K562 (cell line): Measurements from ENCODE around the gene HTRA3. TPM values are rescaled to one million over a fixed set of nuclear protein-coding genes. Genes with fewer than 3 reads are reported as not detected.

Experiments
- ATAC-seq: fragments of 200-7000 bp; cut with Tn5 transposase; 3 replicates; pipeline ENCODE4 v1.9.1; 2020; ENCODE audit warnings: moderate library complexity
- BruUV-seq: library from RNA; stranded (reverse); fragments of 400-500 nt; replicated peaks from 2 replicates; lab custom pipeline; 2021; lab: Mats Ljungman, UMichigan
- CTCF ChIA-PET: fragments of 300-600 bp; formaldehyde crosslinking; extraction: SDS; loops from one replicate; lab custom pipeline; 2021; ENCODE audit warnings: low intra/inter-chr PET ratio; lab: Yijun Ruan, JAX
- POLR2A ChIA-PET: fragments of 300-600, 350-650 bp; sonication (Branson Sonifier 250); formaldehyde crosslinking; extraction: SDS; loops from one replicate; lab custom pipeline; 2021; ENCODE audit warnings: antibody characterized with exemption, inconsistent platforms; lab: Yijun Ruan, JAX
- DNase-seq, 4 experiments: peaks; one replicate each; pipeline versions ENCODE4 v3.0.0 to v3.0.0-alpha.2; 2011 to 2018; ENCODE audit warnings: low spot score in 3 of 4, mixed read lengths in 3 of 4; ENCODE audit errors: extremely low read depth in 1 of 4
- FAIRE-seq: peaks from 2 replicates; lab custom pipeline; 2011; peaks lifted over from hg19 to GRCh38; lab: Jason Lieb, UNC
- H2AFZ ChIP-seq: 2 replicates; pipeline ENCODE4 v1.6.0; 2011; ENCODE audit warnings: low read depth, low read length, control low read depth, inconsistent platforms
- H3K27ac ChIP-seq: fragments of 200-600 bp; 3 replicates; pipeline ENCODE4 v1.8.0; 2011; ENCODE audit warnings: low read depth, mild to moderate bottlenecking, control low read depth, inconsistent platforms, low read length, moderate library complexity, mixed read lengths; ENCODE audit errors: extremely low read depth
- H3K27me3 ChIP-seq, 2 experiments: fragments of 300-600 bp in 1 of 2; 2 replicates in 1 of 2; 3 replicates in 1 of 2; pipeline versions ENCODE4 v1.6.0 to v1.8.0; 2011; ENCODE audit warnings: inconsistent platforms in 2 of 2, low read length in 2 of 2, mild to moderate bottlenecking in 1 of 2, mixed read lengths in 1 of 2, moderate library complexity in 1 of 2; ENCODE audit not compliant: control insufficient read depth in 2 of 2, insufficient read depth in 2 of 2
- H3K36me3 ChIP-seq: fragments of 300-600 bp; 3 replicates; pipeline ENCODE4 v1.8.0; 2011; ENCODE audit warnings: mild to moderate bottlenecking, low read length, inconsistent platforms; ENCODE audit not compliant: control insufficient read depth, insufficient read depth
- H3K4me1 ChIP-seq, 2 experiments: fragments of 200-600 bp in 1 of 2; replicated peaks in 1 of 2; 2 replicates in 1 of 2; 3 replicates in 1 of 2; pipeline versions ENCODE4 v1.5.1 to v1.8.0; 2011; ENCODE audit warnings: inconsistent platforms in 2 of 2, low read length in 2 of 2, mild to moderate bottlenecking in 1 of 2, mixed read lengths in 1 of 2, moderate library complexity in 1 of 2; ENCODE audit not compliant: control insufficient read depth in 2 of 2, insufficient read depth in 2 of 2
- H3K4me2 ChIP-seq: 2 replicates; pipeline ENCODE4 v1.6.1; 2011; ENCODE audit warnings: low read length, control low read depth, inconsistent platforms, mixed read lengths; ENCODE audit not compliant: insufficient read depth
- H3K4me3 ChIP-seq: fragments of 200-600 bp; sonication (generic), shearing (Covaris generic); 2 replicates; pipeline ENCODE4 v1.5.1; 2016; ENCODE audit warnings: control low read depth, inconsistent platforms
- H3K79me2 ChIP-seq: fragments of 200-600 bp; 3 replicates; pipeline ENCODE4 v1.8.0; 2011; ENCODE audit warnings: low read length, inconsistent platforms; ENCODE audit not compliant: control insufficient read depth, insufficient read depth
- H3K9ac ChIP-seq, 2 experiments: 2 replicates each; pipeline versions ENCODE4 v1.6.0 to v1.6.1; 2011; ENCODE audit warnings: low read depth in 2 of 2, low read length in 2 of 2, control low read depth in 1 of 2, inconsistent platforms in 1 of 2, mild to moderate bottlenecking in 1 of 2, mixed read lengths in 1 of 2; ENCODE audit not compliant: insufficient read depth in 1 of 2
- H3K9me1 ChIP-seq: one replicate; pipeline ENCODE4 v1.6.0; 2011; ENCODE audit warnings: inconsistent platforms, mild to moderate bottlenecking, low read length, moderate library complexity; ENCODE audit not compliant: control insufficient read depth, insufficient read depth
- H3K9me3 ChIP-seq: replicated peaks from 2 replicates; pipeline ENCODE4 v1.5.1; 2011; ENCODE audit warnings: low read depth, low read length, inconsistent platforms; ENCODE audit not compliant: control insufficient read depth, insufficient read depth
- H4K20me1 ChIP-seq: replicated peaks from 2 replicates; pipeline ENCODE4 v1.6.1; 2011; ENCODE audit warnings: low read length, inconsistent platforms, mixed read lengths; ENCODE audit not compliant: control insufficient read depth, insufficient read depth
- CREB1 ChIP-seq, 2 experiments: sonication (generic) in 1 of 2; formaldehyde crosslinking in 1 of 2; IDR thresholded peaks; 2 replicates each; pipeline versions ENCODE4 v1.6.1 to v1.8.0; 2012 to 2022; ENCODE audit warnings: inconsistent platforms in 1 of 2, mild to moderate bottlenecking in 1 of 2, missing genetic modification reagents in 1 of 2, moderate library complexity in 1 of 2
- FOXJ2 ChIP-seq: fragments of 200-800 bp; sonication (Bioruptor generic); IDR thresholded peaks from 2 replicates; pipeline ENCODE4 v1.6.1; 2016; ENCODE audit warnings: missing genetic modification characterization, missing compliant biosample characterization
- KLF10 ChIP-seq: fragments of 250-450 bp; sonication (Bioruptor Pico); IDR thresholded peaks from 2 replicates; pipeline ENCODE4 v1.6.1; 2021; ENCODE audit warnings: matching md5 sums
- SRSF3 ChIP-seq: fragments of 200-400 bp; formaldehyde crosslinking; IDR thresholded peaks from 2 replicates; pipeline ENCODE4 v1.6.1; 2016; ENCODE audit warnings: mild to moderate bottlenecking, low read length, moderate library complexity; ENCODE audit not compliant: insufficient read depth
- WGBS: fragments of 100-300 bp; shearing (Covaris generic); methylation state at CpG from one replicate; pipeline ENCODE4 v1.1.6; 2016; ENCODE audit warnings: low coverage, mixed read lengths; ENCODE audit not compliant: insufficient coverage; ENCODE audit errors: missing lambda C conversion rate; 5-methylcytosine and 5-hydroxymethylcytosine counted together
- in situ Hi-C: fragments of 300-500 bp; cut with MboI; formaldehyde crosslinking; loops from 4 replicates; pipeline ENCODE4 v1.15.0; 2018; ENCODE audit warnings: inconsistent platforms, mixed read lengths
- intact Hi-C: fragments of 100-400 bp; cut with micrococcal nuclease; formaldehyde crosslinking; loops from 2 replicates; pipeline ENCODE4 v1.14.2; 2022
- polyA plus RNA-seq, 8 experiments: library from polyadenylated mRNA; depleted of rRNA in 4 of 8; stranded (reverse) in 5 of 8; unstranded in 3 of 8; fragments of >200 nt; fragmentation: Nextera tagmentation in 2 of 8; fragmentation: Illumina TruSeq in 1 of 8; extraction: Ambion mirVana in 2 of 8; extraction: Trizol in 1 of 8; gene quantifications; 2 replicates each; pipeline versions ENCODE4 v1.2.1 to v1.2.3, GENCODE V29; 2011 to 2014; ENCODE audit warnings: inconsistent platforms in 1 of 8, missing spikeins in 1 of 8
- total RNA-seq, 7 experiments: library from RNA; depleted of rRNA in 6 of 7; stranded (reverse); fragments of >200 nt in 6 of 7; fragmentation: Illumina TruSeq in 2 of 7; extraction: Trizol in 2 of 7; gene quantifications; 2 replicates each; pipeline versions ENCODE4 v1.2.1 to v1.2.3, GENCODE V29; 2011 to 2021; ENCODE audit warnings: low replicate concordance in 1 of 7
- TF ChIP-seq, protein P1 (sequence below): fragments of 450-650 bp; conservative IDR thresholded peaks from 2 replicates; pipeline ENCODE4 v1.6.1; 2016; ENCODE audit warnings: missing genetic modification characterization, low read depth, mild to moderate bottlenecking, missing compliant biosample characterization, moderate library complexity

The HTRA3 gene
- total and polyA plus RNA-seq, 9 of the 15 experiments (the other 6 are each of a cell fraction or from before 2014, with no cell fraction given): 0.04 TPM; not detected in 8

DNA sequence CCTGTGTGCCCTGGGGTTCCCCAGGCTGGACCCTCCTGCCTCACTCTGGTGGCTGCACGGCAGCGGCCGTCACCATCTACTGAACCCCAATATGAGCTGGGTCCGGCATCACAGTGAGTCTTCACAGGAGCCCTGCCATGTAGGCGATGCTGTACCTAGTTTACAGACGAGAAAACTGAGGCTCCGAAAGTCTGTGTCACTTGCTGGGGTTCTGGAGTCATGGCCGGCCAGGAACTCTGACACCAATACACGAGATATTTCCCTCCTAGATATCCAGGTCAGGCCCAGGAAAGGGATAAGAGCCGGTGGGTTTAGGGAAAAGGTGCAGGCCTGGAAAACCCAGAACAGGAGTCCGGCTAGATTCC, 74.4 kb downstream of the HTRA3 start:
- Histone ChIP-seq H3K27ac (no peak overlapping the region), H3K36me3 (no peaks in the 10 kb centered on the region), H3K9me3 (no peaks in the 10 kb centered on the region), H3K79me2 (no peaks in the 10 kb centered on the region), H3K4me2 (no peak overlapping the region), H3K4me1 (peaks cover 0 to 17% of the 10 kb centered on the region in 2 experiments; a peak in 2 of 5 replicates), H3K9ac (no peak overlapping the region), H3K27me3 (peaks cover 0 to 49% of the 10 kb centered on the region in 2 experiments; a peak in 2 of 5 replicates), H3K4me3 (no peak overlapping the region), H2AFZ (no peak overlapping the region), H4K20me1 (no peaks in the 10 kb centered on the region), H3K9me1 (no peaks in the 10 kb centered on the region)
- in situ Hi-C loops: no loop called here
- 23% methylated on average over 11 of the region's 11 CpGs for WGBS
- DNase-seq (no peak), ATAC-seq (no peak), FAIRE-seq (no peak)
- ChIA-PET CTCF (no interaction called here), POLR2A (interaction anchor here (0.5 kb wide), 1 partner anchor 212 kb away, joined by 3 read pairs; no protein-coding TSS in a partner anchor)
- no TSS peak for BruUV-seq
- TF ChIP-seq KLF10 (CRISPR knock-in tag) (no peak), SRSF3 (no peak), CREB1 (IDR thresholded peaks at IDR 0.05) (no peak), CREB1 (CRISPR knock-in tag; IDR thresholded peaks at IDR 0.05) (no peak), FOXJ2 (tag) (no peak)
- TF ChIP-seq, protein P1, sequence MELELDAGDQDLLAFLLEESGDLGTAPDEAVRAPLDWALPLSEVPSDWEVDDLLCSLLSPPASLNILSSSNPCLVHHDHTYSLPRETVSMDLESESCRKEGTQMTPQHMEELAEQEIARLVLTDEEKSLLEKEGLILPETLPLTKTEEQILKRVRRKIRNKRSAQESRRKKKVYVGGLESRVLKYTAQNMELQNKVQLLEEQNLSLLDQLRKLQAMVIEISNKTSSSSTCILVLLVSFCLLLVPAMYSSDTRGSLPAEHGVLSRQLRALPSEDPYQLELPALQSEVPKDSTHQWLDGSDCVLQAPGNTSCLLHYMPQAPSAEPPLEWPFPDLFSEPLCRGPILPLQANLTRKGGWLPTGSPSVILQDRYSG (tag): no peak
- intact Hi-C loops: no loop called here
